HG02588 (cell line): ENCODE data around the gene VCPKMT.

Experiments
- ATAC-seq: cut with Tn5 transposase; IDR thresholded peaks from one replicate; pipeline ENCODE4 v1.9.1; 2021; ENCODE audit warnings: mild to moderate bottlenecking, moderate library complexity; ENCODE audit not compliant: unreplicated experiment

VCPKMT gene

DNA sequence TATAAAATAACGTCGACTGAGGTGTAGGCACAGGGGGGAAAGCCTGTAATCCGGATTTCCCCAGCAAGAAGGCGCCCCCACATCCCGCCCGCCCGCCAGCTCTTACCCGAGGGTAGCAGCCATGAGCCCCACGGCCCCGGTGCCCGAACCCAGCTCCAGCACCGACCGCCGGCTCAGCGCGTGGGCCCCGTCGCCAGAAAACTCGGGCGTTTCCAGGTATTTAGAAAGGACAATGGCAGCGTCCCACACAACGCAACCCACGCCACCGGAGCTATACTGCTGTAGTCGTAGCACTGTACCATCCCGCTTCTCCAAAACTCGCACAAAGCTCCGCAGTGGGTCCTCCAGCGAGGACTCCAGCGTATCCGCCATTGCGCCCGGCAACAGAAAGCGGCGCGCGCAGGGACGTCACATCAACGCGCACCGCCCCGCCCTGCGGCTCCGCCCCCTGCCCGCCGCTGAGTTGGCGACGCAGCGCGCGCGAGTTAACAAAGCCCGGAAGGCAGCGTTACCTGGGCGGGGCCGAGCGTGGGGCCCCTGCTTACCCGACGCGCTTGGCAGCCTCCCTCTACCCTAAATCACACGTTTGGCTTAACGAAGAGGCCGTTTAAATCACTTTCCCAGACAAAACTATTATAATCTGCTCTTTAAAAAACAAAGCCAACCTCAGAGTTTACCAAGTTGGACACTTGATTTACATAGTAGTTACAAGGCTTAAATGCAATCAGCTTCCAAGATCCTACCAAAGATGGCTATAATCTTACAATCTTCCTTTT is at the start of gene VCPKMT:
VCPKMT (minus strand) TSS at position 392 of the 776 bp plus-strand sequence; CDS start at position 372, 20 bp downstream.
- ATAC-seq = peak; percentile 94

DNA sequence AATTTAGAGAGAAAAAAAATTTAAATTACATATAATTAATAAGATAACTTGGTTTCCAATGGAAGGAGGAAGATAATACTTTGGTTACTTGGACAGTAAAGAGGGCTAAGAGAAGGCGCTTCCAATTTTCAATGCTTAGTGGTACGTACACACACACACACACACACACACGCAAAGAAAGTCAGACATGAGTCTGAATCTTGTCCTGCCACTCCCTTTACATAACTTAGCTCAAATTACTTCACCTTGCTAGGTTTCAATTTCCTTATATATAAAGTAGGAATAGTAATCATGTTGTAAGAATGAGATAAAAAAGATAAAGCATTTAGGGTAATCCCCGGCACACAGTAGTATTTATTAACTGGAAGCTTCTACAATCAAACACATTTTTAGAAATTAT is 39.7 kb upstream of the VCPKMT start:
- no peak for ATAC-seq

DNA sequence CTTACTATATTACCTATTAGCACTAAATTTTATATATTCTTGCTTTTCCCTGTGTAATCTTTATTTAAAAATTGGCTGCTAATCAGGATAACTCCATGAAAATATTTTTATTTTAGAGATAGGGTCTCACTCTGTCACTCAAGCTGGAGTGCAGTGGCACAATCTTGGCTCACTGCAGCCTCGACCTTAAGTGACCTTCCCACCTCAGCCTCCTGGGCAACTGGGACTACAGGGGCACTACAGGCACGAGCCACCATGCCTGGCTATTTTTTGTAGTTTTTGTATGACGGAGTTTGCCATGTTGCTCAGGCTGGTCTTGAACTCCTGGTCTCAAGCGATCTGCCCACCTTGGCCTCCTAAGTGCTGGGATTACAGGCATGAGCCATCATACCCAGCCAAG is 32.4 kb upstream of the VCPKMT start:
- ATAC-seq = no peak

DNA sequence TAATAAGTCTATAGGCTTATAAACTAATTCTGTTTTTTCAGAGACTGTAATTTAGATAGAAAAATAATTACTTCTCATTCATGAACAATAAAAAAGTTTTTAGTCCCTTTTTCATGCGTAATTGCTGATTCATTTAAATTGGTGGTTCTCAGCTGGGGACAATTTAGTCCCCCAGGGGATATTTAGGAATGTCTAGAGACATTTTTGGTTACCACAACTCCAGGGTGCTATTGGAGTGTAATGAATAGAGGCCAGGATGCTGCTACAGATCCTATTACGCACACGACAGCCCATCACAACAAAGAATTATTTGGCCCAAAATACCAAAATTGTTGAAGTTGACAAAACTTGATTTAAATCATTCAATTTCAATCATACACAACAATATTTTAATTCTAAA is 22.8 kb upstream of the VCPKMT start:
- ATAC-seq = no peak

GRCh38 chr14:50127802-50128201 is 11.4 kb upstream of the VCPKMT start:
- no peak for ATAC-seq

DNA sequence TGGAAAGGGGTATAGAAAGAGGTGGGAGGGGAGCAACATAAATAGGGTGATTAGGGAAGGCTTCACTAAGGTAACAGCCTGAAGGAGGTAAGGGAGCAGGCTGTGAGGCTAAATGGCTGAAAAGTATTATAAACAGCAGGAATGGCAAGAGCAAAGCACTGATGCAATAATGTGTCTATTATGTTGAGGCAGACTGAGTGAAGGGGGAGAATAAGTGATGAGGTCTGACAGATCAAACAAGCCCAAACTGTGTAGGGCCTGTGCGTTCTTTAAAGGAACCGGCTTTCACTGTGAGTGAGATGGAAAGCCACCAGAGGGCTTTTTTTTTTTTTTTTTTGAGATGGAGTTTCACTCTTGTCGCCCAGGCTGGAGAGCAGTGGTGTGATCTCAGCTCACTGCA is 6.7 kb upstream of the VCPKMT start:
- ATAC-seq = no peak

GRCh38 chr14:50122291-50122690 is 5.9 kb upstream of the VCPKMT start:
- no peak for ATAC-seq

DNA sequence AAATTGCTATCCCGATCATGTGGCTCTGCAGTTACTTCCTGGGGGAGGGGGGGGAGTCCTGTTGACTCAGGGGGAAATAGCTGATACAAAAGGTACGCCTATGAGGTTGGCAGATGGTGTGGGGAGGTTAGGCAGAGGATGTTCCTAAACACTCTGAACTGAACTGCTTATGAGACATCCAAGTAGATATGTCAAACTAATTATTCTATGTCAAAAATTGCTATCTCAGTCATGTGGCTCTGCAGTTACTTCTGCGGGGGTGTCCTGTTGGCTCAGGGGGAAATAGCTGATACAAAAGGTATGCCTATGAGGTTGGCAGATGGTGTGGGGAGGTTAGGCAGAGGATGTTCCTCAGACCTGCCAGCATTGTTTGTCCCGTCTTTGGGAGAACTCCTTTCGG is 5.1 kb upstream of the VCPKMT start:
- ATAC-seq = no peak

GRCh38 chr14:50117456-50117855 is 1.1 kb upstream of the VCPKMT start:
- no peak for ATAC-seq

GRCh38 chr14:50116966-50117365 is 594 bp upstream of the VCPKMT start:
- no peak for ATAC-seq

- no peak for ATAC-seq
These were observed 2.9 kb downstream of the VCPKMT start for GRCh38 chr14:50113381-50114035.

- no peak for ATAC-seq
These were observed 5.9 kb downstream of the VCPKMT start for GRCh38 chr14:50110323-50111037.

- ATAC-seq = no peak
These were observed 7.0 kb downstream of the VCPKMT start for GRCh38 chr14:50109342-50109741.

DNA sequence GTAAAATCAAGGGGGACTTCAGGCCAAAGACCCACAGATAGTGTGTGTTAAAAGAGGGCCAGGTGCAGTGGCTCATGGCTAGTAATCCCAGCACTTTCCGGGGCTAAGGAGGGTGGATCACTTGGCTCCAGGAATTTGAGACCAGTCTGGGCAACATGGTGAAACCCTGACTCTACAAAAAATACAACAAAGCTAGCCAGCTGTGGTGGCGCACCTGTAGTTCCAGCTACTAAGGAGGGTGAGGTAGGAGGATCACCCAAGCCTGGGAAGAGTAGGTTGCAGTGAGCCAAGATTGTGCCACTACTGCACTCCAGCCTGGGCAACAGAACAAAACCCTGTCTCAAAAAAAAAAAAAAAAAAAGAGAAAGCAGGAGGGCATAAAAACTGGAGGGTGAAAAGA is 8.5 kb downstream of the VCPKMT start:
- ATAC-seq = no peak

- ATAC-seq = no peak
These were observed 10.2 kb downstream of the VCPKMT start for GRCh38 chr14:50106178-50106577.

DNA sequence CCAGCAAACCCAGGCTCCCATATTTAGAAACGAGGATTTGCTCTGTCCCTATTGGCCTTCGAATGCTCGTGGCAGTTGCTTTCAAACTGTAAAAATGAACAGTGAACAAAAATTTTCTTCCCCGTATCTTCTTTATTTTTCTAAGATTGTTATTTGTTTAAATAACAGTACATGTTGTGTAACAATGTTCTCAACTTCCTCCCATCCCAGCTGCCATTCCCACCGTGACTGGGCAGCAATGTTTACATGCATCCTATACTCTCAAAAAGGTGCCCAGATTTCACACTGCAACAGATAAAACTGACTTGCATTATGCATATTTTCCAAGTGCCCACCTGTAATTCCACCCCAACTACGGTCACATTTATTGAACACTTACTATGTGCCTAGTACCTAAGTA is 12.8 kb downstream of the VCPKMT start:
- ATAC-seq = no peak

DNA sequence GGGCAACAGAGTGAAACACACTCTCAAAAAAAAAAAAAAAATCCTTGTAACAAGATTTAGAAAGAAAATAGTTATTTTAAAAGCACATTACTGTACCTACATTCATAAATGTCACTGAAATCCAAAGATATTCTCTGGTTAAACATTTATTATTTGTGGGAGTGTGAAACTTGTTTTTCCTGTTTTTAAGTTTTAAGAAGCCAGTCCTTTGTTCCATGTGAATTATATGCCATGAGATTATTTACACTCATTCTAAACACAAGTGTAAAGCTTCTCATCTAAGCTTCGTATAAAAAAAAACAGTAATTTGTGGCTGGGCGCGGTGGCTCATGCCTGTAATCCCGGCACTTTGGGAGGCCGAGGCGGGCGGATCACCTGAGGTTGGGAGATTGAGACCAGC is 15.0 kb downstream of the VCPKMT start:
- no peak for ATAC-seq

DNA sequence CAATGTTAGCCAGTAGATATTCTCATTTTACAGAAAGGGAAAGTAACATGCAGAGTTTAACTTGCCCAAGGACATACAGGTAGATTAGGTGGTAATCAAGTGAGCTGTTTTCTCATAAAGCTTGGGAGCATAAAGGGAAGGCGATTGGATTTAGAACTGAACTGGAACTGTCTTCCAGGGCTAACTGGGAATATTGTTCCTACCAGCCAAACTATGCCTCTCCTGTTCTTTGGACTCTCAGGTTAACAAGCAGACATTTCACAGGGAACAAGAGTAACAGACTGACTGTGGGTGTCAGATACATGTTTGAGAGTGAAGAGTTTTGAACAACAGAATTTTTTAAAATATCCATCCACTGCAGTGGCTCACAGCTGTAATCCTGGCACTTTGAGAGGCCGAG is 15.6 kb downstream of the VCPKMT start:
- ATAC-seq = no peak

- ATAC-seq = no peak
These were observed 17.0 kb downstream of the VCPKMT start for GRCh38 chr14:50099335-50099734.

- ATAC-seq = no peak
These were observed 20.5 kb downstream of the VCPKMT start for GRCh38 chr14:50095895-50096294.

GRCh38 chr14:50094056-50094755 is 22.2 kb downstream of the VCPKMT start:
- no peak for ATAC-seq
